ENCODE results near the gene PHOX2A.

PHOX2A gene

GRCh38 chr11:72235351-72236057 lies 8.5 kb downstream of the PHOX2A start:
- in situ Hi-C loops (cut with MboI; ENCODE audit: low sequenced_read_pairs), result no loop called here

GRCh38 chr11:72234920-72235319 lies 9.1 kb downstream of the PHOX2A start:
- in situ Hi-C loops (cut with MboI; ENCODE audit: low sequenced_read_pairs), result no loop called here

- in situ Hi-C loops (cut with MboI; ENCODE audit: low sequenced_read_pairs), result no loop called here
Measured at GRCh38 chr11:72234514-72234830, 9.5 kb downstream of the PHOX2A start.

GRCh38 chr11:72233773-72234513 lies 10.0 kb downstream of the PHOX2A start:
- in situ Hi-C loops (cut with MboI; ENCODE audit: low sequenced_read_pairs), result no loop called here

GRCh38 chr11:72233056-72233772 lies 10.8 kb downstream of the PHOX2A start:
- in situ Hi-C loops (cut with MboI; ENCODE audit: low sequenced_read_pairs), result no loop called here

GRCh38 chr11:72232260-72233055 lies 11.5 kb downstream of the PHOX2A start:
- in situ Hi-C loops (cut with MboI; ENCODE audit: low sequenced_read_pairs), result no loop called here

- in situ Hi-C loops (cut with MboI; ENCODE audit: low sequenced_read_pairs), result no loop called here
Measured at GRCh38 chr11:72231396-72232259, 12.3 kb downstream of the PHOX2A start.

GRCh38 chr11:72230764-72231365 lies 13.1 kb downstream of the PHOX2A start:
- in situ Hi-C loops (cut with MboI; ENCODE audit: low sequenced_read_pairs), result no loop called here

- in situ Hi-C loops (cut with MboI; ENCODE audit: low sequenced_read_pairs), result no loop called here
Measured at GRCh38 chr11:72229925-72230763, 13.8 kb downstream of the PHOX2A start.

GRCh38 chr11:72229336-72229924 lies 14.5 kb downstream of the PHOX2A start:
- in situ Hi-C loops (cut with MboI; ENCODE audit: low sequenced_read_pairs), result no loop called here

GRCh38 chr11:72228844-72229231 lies 15.1 kb downstream of the PHOX2A start:
- in situ Hi-C loops (cut with MboI; ENCODE audit: low sequenced_read_pairs), result no loop called here

GRCh38 chr11:72228229-72228843 lies 15.6 kb downstream of the PHOX2A start:
- in situ Hi-C loops (cut with MboI; ENCODE audit: low sequenced_read_pairs), result no loop called here

GRCh38 chr11:72227316-72228228 lies 16.4 kb downstream of the PHOX2A start:
- in situ Hi-C loops (cut with MboI; ENCODE audit: low sequenced_read_pairs), result no loop called here

GRCh38 chr11:72226701-72227100 lies 17.3 kb downstream of the PHOX2A start:
- in situ Hi-C loops (cut with MboI; ENCODE audit: low sequenced_read_pairs), result no loop called here

GRCh38 chr11:72225411-72225951 lies 18.5 kb downstream of the PHOX2A start:
- in situ Hi-C loops (cut with MboI; ENCODE audit: low sequenced_read_pairs), result no loop called here

GRCh38 chr11:72224564-72225410 lies 19.2 kb downstream of the PHOX2A start, which contains the start of gene INPPL1:
Gene INPPL1, plus strand, starts transcription at chr11:72224767. Its CDS starts 218 bp downstream, at chr11:72224985.
- in situ Hi-C loops (cut with MboI; ENCODE audit: low sequenced_read_pairs), result no loop called here

All from HL-60/S4 treated with phorbol 12-myristate 13-acetate at 8.2 ng/mL for 4 days and 3 days (cell line).